Small intestine (tissue), 7 donors: ENCODE results near the gene CEP41. TPM values are rescaled to one million over a fixed set of nuclear protein-coding genes. Genes with fewer than 3 reads are reported as not detected.

Source experiments
- DNase-seq, 2 donors: peaks; one replicate each; pipeline versions ENCODE4 v3.0.0 to v3.0.0-alpha.2; 2013
- FAIRE-seq: peaks from 2 replicates; lab custom pipeline; 2012; peaks lifted over from hg19 to GRCh38; lab: Jason Lieb, UNC
- H3K27ac ChIP-seq, 3 donors: one replicate each; pipeline ENCODE4 v1.5.1; 2013; ENCODE audit warnings: low read length in 2 of 3, mild to moderate bottlenecking in 2 of 3, control low read depth in 1 of 3, inconsistent platforms in 1 of 3, low read depth in 1 of 3, moderate library complexity in 1 of 3
- H3K27me3 ChIP-seq, 3 donors: one replicate each; pipeline ENCODE4 v1.6.1; 2013; ENCODE audit warnings: low read length in 3 of 3, inconsistent platforms in 1 of 3; ENCODE audit not compliant: control insufficient read depth in 3 of 3, insufficient read depth in 3 of 3
- H3K36me3 ChIP-seq, 3 donors: one replicate each; pipeline ENCODE4 v1.6.1; 2013; ENCODE audit warnings: low read length in 3 of 3, inconsistent platforms in 1 of 3, low read depth in 1 of 3, mild to moderate bottlenecking in 1 of 3, moderate library complexity in 1 of 3; ENCODE audit not compliant: control insufficient read depth in 3 of 3, insufficient read depth in 2 of 3
- H3K4me1 ChIP-seq, 3 donors: one replicate each; pipeline ENCODE4 v1.6.1; 2013; ENCODE audit warnings: low read length in 2 of 3, inconsistent platforms in 1 of 3, low read depth in 1 of 3, mild to moderate bottlenecking in 1 of 3, moderate library complexity in 1 of 3; ENCODE audit not compliant: control insufficient read depth in 3 of 3, insufficient read depth in 2 of 3
- H3K4me3 ChIP-seq, 3 donors: one replicate each; pipeline ENCODE4 v1.5.1; 2013; ENCODE audit warnings: low read length in 3 of 3, control low read depth in 1 of 3, inconsistent platforms in 1 of 3, low read depth in 1 of 3, mild to moderate bottlenecking in 1 of 3, moderate library complexity in 1 of 3
- H3K9me3 ChIP-seq, 2 donors: one replicate each; pipeline ENCODE4 v1.6.1; 2013; ENCODE audit warnings: low read depth in 1 of 2, low read length in 1 of 2; ENCODE audit not compliant: control insufficient read depth in 2 of 2, insufficient read depth in 1 of 2
- WGBS, 3 donors: extraction: QIAGEN DNeasy Blood & Tissue Kit; methylation state at CpG; one replicate each; pipeline ENCODE4 v1.1.7; 2013; 5-methylcytosine and 5-hydroxymethylcytosine counted together
- polyA plus RNA-seq, 4 donors: library from polyadenylated mRNA; stranded (reverse) in 3 of 4; unstranded in 1 of 4; fragments of 200-250 nt in 3 of 4; fragments of 120-200 nt in 1 of 4; gene quantifications; one replicate each; pipeline versions ENCODE4 v1.2.1 to v1.2.3, GENCODE V29; 2013
- donor health status: healthy with polysubstance abuse.
- donor health status: control.
- donor health status: control.
- donor health status: Bipolar disorder and iron deficiency.
- donor health status: healthy.

The CEP41 gene
- polyA plus RNA-seq, 4 donors = 3.0 to 11.8 (median 6.2) TPM; not detected in 1

GRCh38 chr7:130374507-130374906 lies 66.3 kb downstream of the CEP41 start:
- DNase-seq = no peak

GRCh38 chr7:130372402-130373165 lies 68.2 kb downstream of the CEP41 start:
- Histone ChIP-seq H3K36me3 (no peaks in the 10 kb centered on the region), H3K9me3 (peaks cover 0 to 21% of the 10 kb centered on the region in 2 donors), H3K4me1 (peaks cover 0 to 61% (median 4%) of the 10 kb centered on the region in 3 donors), H3K27ac (peak overlapping the region in 2 of 3 donors; percentile 77 to 98), H3K4me3 (no peak overlapping the region), H3K27me3 (no peaks in the 10 kb centered on the region)
- 81 to 89% (median 85%) methylated on average over 11 of the region's 11 CpGs for whole genome bisulfite sequencing, 3 donors
- DNase-seq (no peak), FAIRE-seq (no peak)

More at GRCh38 chr7:130374507-130374906, 66.3 kb downstream of the CEP41 start:
- Histone ChIP-seq H3K9me3 (peaks cover 0 to 21% of the 10 kb centered on the region in 2 donors), H3K27ac (peak overlapping the region in 2 of 3 donors; percentile 85 to 98), H3K4me1 (peaks cover 0 to 52% (median 4%) of the 10 kb centered on the region in 3 donors), H3K4me3 (no peak overlapping the region), H3K36me3 (no peaks in the 10 kb centered on the region), H3K27me3 (no peaks in the 10 kb centered on the region)
- 85 to 94% (median 85%) methylated on average over 6 of the region's 6 CpGs for WGBS, 3 donors
- no peak for FAIRE-seq

DNA sequence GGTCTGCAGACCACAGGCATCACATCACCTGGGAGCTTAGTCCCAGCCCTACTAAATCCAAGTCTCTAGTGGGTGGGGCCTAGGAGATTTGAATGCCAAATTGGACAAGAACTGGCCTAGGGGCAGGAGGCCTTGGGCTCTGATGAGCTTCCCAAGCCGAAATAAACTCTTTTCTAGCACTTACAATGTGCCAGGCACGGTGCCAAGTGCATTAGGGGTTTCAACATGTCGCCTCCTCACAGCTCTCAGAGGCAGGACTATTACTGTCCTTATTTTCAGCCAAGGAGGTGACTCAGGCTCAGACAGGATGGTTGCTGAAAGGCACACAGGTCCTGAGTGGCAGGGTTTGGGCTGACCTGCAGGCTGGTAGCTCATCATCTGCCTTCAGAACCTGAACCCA lies 69.8 kb downstream of the CEP41 start:
- DNase-seq (no peak), FAIRE-seq (no peak)
- H3K9me3 ChIP-seq = peaks cover 0 to 8% of the 10 kb centered on the region in 2 donors
- peaks cover 0 to 76% (median 4%) of the 10 kb centered on the region in 3 donors for H3K4me1 ChIP-seq
- 78 to 86% (median 84%) methylated on average over 3 of the region's 3 CpGs for WGBS, 3 donors
- no peaks in the 10 kb centered on the region for H3K36me3 ChIP-seq
- H3K27ac ChIP-seq = peak overlapping the region in 2 of 3 donors; percentile 25 to 66
- no peak overlapping the region for H3K4me3 ChIP-seq
- H3K27me3 ChIP-seq = no peaks in the 10 kb centered on the region

GRCh38 chr7:130369831-130370550 lies 70.8 kb downstream of the CEP41 start:
- H3K27ac ChIP-seq = peak overlapping the region in 2 of 3 donors; percentile 48 to 71
- peaks cover 0 to 86% (median 4%) of the 10 kb centered on the region in 3 donors for H3K4me1 ChIP-seq
- no peaks in the 10 kb centered on the region for H3K36me3 ChIP-seq
- WGBS, 3 donors = 73 to 81% (median 76%) methylated on average over 3 of the region's 3 CpGs
- no peaks in the 10 kb centered on the region for H3K27me3 ChIP-seq
- H3K9me3 ChIP-seq = no peaks in the 10 kb centered on the region
- DNase-seq (no peak), FAIRE-seq (no peak)
- no peak overlapping the region for H3K4me3 ChIP-seq

GRCh38 chr7:130369110-130369711 lies 71.6 kb downstream of the CEP41 start:
- Histone ChIP-seq H3K9me3 (no peaks in the 10 kb centered on the region), H3K27ac (peak overlapping the region in 2 of 3 donors; percentile 48 to 71), H3K27me3 (no peaks in the 10 kb centered on the region), H3K4me3 (no peak overlapping the region), H3K4me1 (peaks cover 0 to 88% (median 4%) of the 10 kb centered on the region in 3 donors), H3K36me3 (no peaks in the 10 kb centered on the region)
- DNase-seq (peak in 1 of 2 donors; percentile 53), FAIRE-seq (no peak)
- 48 to 61% (median 59%) methylated on average over 10 of the region's 10 CpGs for WGBS, 3 donors

DNA sequence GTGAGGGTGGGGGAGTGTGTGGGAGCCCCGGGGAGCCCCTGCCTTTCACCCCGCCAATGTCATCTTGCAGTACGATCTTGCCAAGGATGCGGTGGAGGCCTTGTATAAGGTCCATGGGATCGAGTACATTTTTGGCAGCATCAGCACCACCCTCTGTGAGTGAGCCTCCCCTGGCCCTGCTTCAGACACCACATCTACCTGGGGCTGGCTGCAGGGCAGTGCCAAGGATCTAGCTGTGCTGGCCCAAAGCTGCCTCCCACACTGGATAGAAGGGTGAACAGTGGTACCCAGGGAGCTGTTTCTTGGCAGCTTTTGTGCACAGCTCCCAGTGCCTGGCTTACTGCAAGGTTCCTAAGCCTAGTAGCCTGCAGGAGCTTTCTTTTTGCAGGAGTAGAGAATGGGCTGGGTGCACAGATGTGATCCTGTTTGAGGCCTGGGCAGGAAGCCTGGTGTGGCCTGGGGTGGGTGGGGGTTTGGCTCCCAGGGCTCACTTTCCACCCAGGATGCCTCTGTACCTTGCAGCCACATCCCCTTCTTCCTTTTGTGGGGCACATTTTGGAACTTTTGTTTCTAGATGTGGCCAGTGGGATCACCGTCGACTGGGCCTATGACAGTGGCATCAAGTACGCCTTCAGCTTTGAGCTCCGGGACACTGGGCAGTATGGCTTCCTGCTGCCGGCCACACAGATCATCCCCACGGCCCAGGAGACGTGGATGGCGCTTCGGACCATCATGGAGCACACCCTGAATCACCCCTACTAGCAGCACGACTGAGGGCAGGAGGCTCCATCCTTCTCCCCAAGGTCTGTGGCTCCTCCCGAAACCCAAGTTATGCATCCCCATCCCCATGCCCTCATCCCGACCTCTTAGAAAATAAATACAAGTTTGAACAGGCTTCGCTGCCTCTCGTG lies 72.7 kb downstream of the CEP41 start:
- Histone ChIP-seq H3K9me3 (no peaks in the 10 kb centered on the region), H3K27me3 (no peaks in the 10 kb centered on the region), H3K27ac (peak overlapping the region in 2 of 3 donors; percentile 48 to 57), H3K4me1 (peaks cover 0 to 77% (median 4%) of the 10 kb centered on the region in 3 donors), H3K36me3 (no peaks in the 10 kb centered on the region), H3K4me3 (no peak overlapping the region)
- FAIRE-seq (no peak), DNase-seq (no peak)
- WGBS, 3 donors = 85 to 89% (median 88%) methylated on average over 19 of the region's 19 CpGs

- no peak overlapping the region for H3K4me3 ChIP-seq
- DNase-seq = no peak
- no peaks in the 10 kb centered on the region for H3K27me3 ChIP-seq
- no peaks in the 10 kb centered on the region for H3K9me3 ChIP-seq
- no peak for FAIRE-seq
- H3K27ac ChIP-seq = peak overlapping the region in 1 of 3 donors; percentile 73
- no peaks in the 10 kb centered on the region for H3K36me3 ChIP-seq
- H3K4me1 ChIP-seq = peaks cover 0 to 68% (median 4%) of the 10 kb centered on the region in 3 donors
- WGBS, 3 donors = 82 to 86% (median 83%) methylated on average over 13 of the region's 13 CpGs
Observed at GRCh38 chr7:130367088-130367755, 73.6 kb downstream of the CEP41 start.
